Measurements from ENCODE around the gene SNURF. TPM values are rescaled to one million over a fixed set of nuclear protein-coding genes. Genes with fewer than 3 reads are reported as not detected.
"Not testable (repeated sequence)": the region's sequence is repeated elsewhere in the genome, so short reads cannot be mapped to it uniquely, and the experiment has no call there.

The SNURF gene
- total and polyA plus RNA-seq, 7 experiments from 2014 or later, result 4.9 to 53.3 (median 34.3) TPM

- ATAC-seq (no peak), DNase-seq (no peak)
- Histone ChIP-seq H3K27ac (ENCODE audit: low read depth, low read length) (no peak overlapping the region), H3K4me1 (ENCODE audit: control insufficient read depth in 2 of 2, insufficient read depth in 2 of 2, low read length in 2 of 2) (no peaks in the 10 kb centered on the region), H3K27me3 (ENCODE audit: control insufficient read depth in 2 of 2, insufficient read depth in 2 of 2, low read length in 2 of 2) (no peaks in the 10 kb centered on the region), H3K4me3 (ENCODE audit: low read length) (no peak overlapping the region), H3K36me3 (ENCODE audit: control insufficient read depth in 2 of 3, insufficient read depth in 3 of 3, low read length in 3 of 3) (peaks cover 15 to 66% (median 33%) of the 10 kb centered on the region in 3 experiments), H3K9me3 (ENCODE audit: control insufficient read depth in 2 of 3, low read length in 3 of 3) (peaks cover 0 to 44% (median 12%) of the 10 kb centered on the region in 3 experiments)
- no peaks in the 10 kb centered on the region for H3K27me3 Mint-ChIP-seq
- CTCF ChIA-PET, result interaction anchor here (0.7 kb wide), 1 partner anchor 477 kb away, joined by 3 read pairs; no protein-coding TSS in a partner anchor
- H3K9me3 Mint-ChIP-seq, result peaks cover 3 to 91% (median 54%) of the 10 kb centered on the region in 11 donors
- POLR2A ChIA-PET, result interaction anchor here (0.7 kb wide), 1 partner anchor 28 kb away, joined by 3 read pairs; no protein-coding TSS in a partner anchor
- intact Hi-C loops (cut with micrococcal nuclease), result no loop called here
- peaks cover 0 to 7% (median 4%) of the 10 kb centered on the region in 7 donors for H3K4me1 Mint-ChIP-seq
- peaks cover 17 to 82% (median 67%) of the 10 kb centered on the region in 5 donors for H3K36me3 Mint-ChIP-seq
- no peak overlapping the region for H3K27ac Mint-ChIP-seq
- H3K4me3 Mint-ChIP-seq, result no peak overlapping the region
These were observed 8.1 kb downstream of the SNURF start for GRCh38 chr15:24962880-24963279.

DNA sequence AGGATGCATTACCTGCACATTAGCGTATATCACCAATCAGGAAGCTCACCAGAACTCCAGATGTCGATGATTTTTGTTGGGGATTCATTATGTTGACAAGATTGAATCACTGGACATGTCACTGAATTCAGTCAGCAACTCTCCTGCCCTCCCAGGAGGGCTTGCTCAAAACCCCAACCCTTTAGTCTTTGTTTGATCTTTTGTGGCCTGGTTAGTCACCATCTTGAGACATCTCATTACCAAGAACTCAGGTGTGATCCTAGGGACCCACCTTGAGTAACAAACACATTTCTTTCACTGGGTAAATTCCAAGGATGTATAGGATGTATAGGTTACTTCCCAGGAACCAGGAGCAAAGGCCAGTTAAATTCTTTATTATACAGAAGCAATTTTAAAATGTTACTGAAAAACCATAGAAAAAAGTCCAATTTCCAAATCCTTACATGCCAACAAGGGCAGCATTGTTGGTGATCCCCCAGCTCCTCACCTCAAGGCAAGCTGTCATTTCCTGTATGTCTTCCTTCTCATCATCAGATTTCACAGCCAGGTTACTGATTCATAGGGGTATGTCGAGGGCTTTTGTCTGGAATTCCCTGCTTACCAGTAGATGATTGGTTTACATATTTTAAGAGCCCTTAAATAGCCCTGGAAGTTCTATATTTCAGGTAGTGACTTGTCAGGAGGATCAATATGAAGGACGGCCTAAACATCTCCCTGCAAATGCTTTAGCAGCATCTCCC, 11.7 kb downstream of the SNURF start:
- Histone ChIP-seq H3K4me3 (ENCODE audit: low read length) (peak overlapping the region; percentile 35), H3K27ac (ENCODE audit: low read depth, low read length) (no peak overlapping the region), H3K27me3 (ENCODE audit: control insufficient read depth in 2 of 2, insufficient read depth in 2 of 2, low read length in 2 of 2) (no peaks in the 10 kb centered on the region), H3K36me3 (ENCODE audit: control insufficient read depth in 2 of 3, insufficient read depth in 3 of 3, low read length in 3 of 3) (peaks cover 15 to 92% (median 44%) of the 10 kb centered on the region in 3 experiments), H3K4me1 (ENCODE audit: control insufficient read depth in 2 of 2, insufficient read depth in 2 of 2, low read length in 2 of 2) (no peaks in the 10 kb centered on the region), H3K9me3 (ENCODE audit: control insufficient read depth in 2 of 3, low read length in 3 of 3) (peaks cover 0 to 42% (median 9%) of the 10 kb centered on the region in 3 experiments)
- POLR2A ChIA-PET, result no interaction called here
- H3K27me3 Mint-ChIP-seq, result no peaks in the 10 kb centered on the region
- no peak overlapping the region for H3K4me3 Mint-ChIP-seq
- ATAC-seq (no peak), DNase-seq (no peak)
- peaks cover 18 to 86% (median 71%) of the 10 kb centered on the region in 5 donors for H3K36me3 Mint-ChIP-seq
- H3K27ac Mint-ChIP-seq, result no peak overlapping the region
- CTCF ChIA-PET, result no interaction called here
- peaks cover 3 to 89% (median 52%) of the 10 kb centered on the region in 11 donors for H3K9me3 Mint-ChIP-seq
- intact Hi-C loops (cut with micrococcal nuclease), result no loop called here
- no peaks in the 10 kb centered on the region for H3K4me1 Mint-ChIP-seq

GRCh38 chr15:24971052-24971451, 16.3 kb downstream of the SNURF start:
- ChIA-PET POLR2A (no interaction called here), CTCF (interaction anchor here (0.8 kb wide), 1 partner anchor 12 kb away, joined by 3 read pairs; no protein-coding TSS in a partner anchor)
- Histone ChIP-seq H3K27ac (ENCODE audit: low read depth, low read length) (no peak overlapping the region), H3K9me3 (ENCODE audit: control insufficient read depth in 2 of 3, low read length in 3 of 3) (peaks cover 0 to 69% (median 8%) of the 10 kb centered on the region in 3 experiments), H3K4me1 (ENCODE audit: control insufficient read depth in 2 of 2, insufficient read depth in 2 of 2, low read length in 2 of 2) (no peaks in the 10 kb centered on the region), H3K4me3 (ENCODE audit: low read length) (no peak overlapping the region), H3K27me3 (ENCODE audit: control insufficient read depth in 2 of 2, insufficient read depth in 2 of 2, low read length in 2 of 2) (no peaks in the 10 kb centered on the region), H3K36me3 (ENCODE audit: control insufficient read depth in 2 of 3, insufficient read depth in 3 of 3, low read length in 3 of 3) (peaks cover 11 to 87% (median 40%) of the 10 kb centered on the region in 3 experiments)
- Mint-ChIP-seq H3K27ac (no peak overlapping the region), H3K4me1 (peaks cover 0 to 5% (median 0%) of the 10 kb centered on the region in 7 donors), H3K9me3 (peaks cover 8 to 93% (median 54%) of the 10 kb centered on the region in 11 donors), H3K36me3 (peaks cover 21 to 86% (median 68%) of the 10 kb centered on the region in 5 donors), H3K4me3 (no peak overlapping the region), H3K27me3 (no peaks in the 10 kb centered on the region)
- no peak for DNase-seq
- ATAC-seq, result no peak
- intact Hi-C loops (cut with micrococcal nuclease), result no loop called here

DNA sequence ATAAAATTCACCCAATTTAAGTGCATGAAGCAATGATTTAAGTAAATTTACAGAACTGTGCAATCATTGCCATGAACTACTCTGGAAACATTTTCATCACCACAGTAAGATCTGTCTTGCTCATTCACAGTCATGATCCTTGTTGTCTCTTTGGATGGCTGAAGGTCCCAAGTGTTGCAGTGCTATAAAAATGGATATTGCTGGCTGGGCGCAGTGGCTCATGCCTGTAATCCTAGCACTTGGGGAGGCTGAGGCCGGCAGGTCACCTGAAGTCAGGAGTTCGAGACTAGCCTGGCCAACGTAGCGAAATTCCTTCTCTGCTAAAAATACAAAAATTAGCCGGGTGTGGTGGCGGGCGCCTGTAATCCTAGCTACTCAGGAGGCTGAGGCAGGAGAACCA, 17.0 kb downstream of the SNURF start:
- intact Hi-C loops (cut with micrococcal nuclease), result no loop called here
- Mint-ChIP-seq H3K36me3 (peaks cover 24 to 86% (median 68%) of the 10 kb centered on the region in 5 donors), H3K9me3 (peaks cover 10 to 93% (median 54%) of the 10 kb centered on the region in 11 donors), H3K27me3 (no peaks in the 10 kb centered on the region), H3K27ac (no peak overlapping the region), H3K4me1 (peaks cover 0 to 5% (median 0%) of the 10 kb centered on the region in 7 donors), H3K4me3 (no peak overlapping the region)
- ChIA-PET CTCF (interaction anchor here (0.8 kb wide), 1 partner anchor 13 kb away, joined by 3 read pairs; no protein-coding TSS in a partner anchor), POLR2A (no interaction called here)
- Histone ChIP-seq H3K4me1 (ENCODE audit: control insufficient read depth in 2 of 2, insufficient read depth in 2 of 2, low read length in 2 of 2) (no peaks in the 10 kb centered on the region), H3K9me3 (ENCODE audit: control insufficient read depth in 2 of 3, low read length in 3 of 3) (peaks cover 0 to 69% (median 11%) of the 10 kb centered on the region in 3 experiments), H3K27me3 (ENCODE audit: control insufficient read depth in 2 of 2, insufficient read depth in 2 of 2, low read length in 2 of 2) (no peaks in the 10 kb centered on the region), H3K4me3 (ENCODE audit: low read length) (no peak overlapping the region), H3K27ac (ENCODE audit: low read depth, low read length) (no peak overlapping the region), H3K36me3 (ENCODE audit: control insufficient read depth in 2 of 3, insufficient read depth in 3 of 3, low read length in 3 of 3) (peaks cover 6 to 87% (median 39%) of the 10 kb centered on the region in 3 experiments)
- ATAC-seq, result no peak
- no peak for DNase-seq

DNA sequence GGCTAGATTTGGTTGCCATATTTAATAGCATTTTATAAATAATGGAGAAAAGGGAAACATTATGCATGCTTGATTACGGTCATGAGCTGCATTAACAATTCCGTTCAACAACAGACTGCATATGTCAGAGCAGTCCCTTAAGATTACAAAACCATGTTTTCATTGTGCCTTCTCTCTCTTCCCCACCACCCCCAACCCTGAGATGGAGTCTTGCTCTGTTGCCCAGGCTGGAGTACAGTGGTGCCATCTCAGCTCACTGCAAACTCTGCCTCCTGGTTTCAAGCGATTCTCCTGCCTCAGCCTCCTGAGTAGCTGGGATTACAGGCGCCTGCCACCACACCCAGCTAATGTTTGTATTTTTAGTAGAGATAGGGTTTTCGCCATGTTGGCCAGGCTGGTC, 17.9 kb downstream of the SNURF start:
- H3K4me1 Mint-ChIP-seq; H3K4me3 ChIP-seq (ENCODE audit: low read length); intact Hi-C loops (cut with micrococcal nuclease); H3K27me3 Mint-ChIP-seq; DNase-seq; H3K4me1 ChIP-seq (ENCODE audit: control insufficient read depth in 2 of 2, insufficient read depth in 2 of 2, low read length in 2 of 2); H3K27me3 ChIP-seq (ENCODE audit: control insufficient read depth in 2 of 2, insufficient read depth in 2 of 2, low read length in 2 of 2); H3K4me3 Mint-ChIP-seq; ATAC-seq; H3K27ac Mint-ChIP-seq; H3K27ac ChIP-seq (ENCODE audit: low read depth, low read length); CTCF ChIA-PET: not testable (repeated sequence)
- Histone ChIP-seq H3K9me3 (ENCODE audit: control insufficient read depth in 2 of 3, low read length in 3 of 3) (peaks cover 0 to 74% (median 11%) of the 10 kb centered on the region in 3 experiments), H3K36me3 (ENCODE audit: control insufficient read depth in 2 of 3, insufficient read depth in 3 of 3, low read length in 3 of 3) (peaks cover 0 to 88% (median 39%) of the 10 kb centered on the region in 3 experiments)
- peaks cover 30 to 88% (median 69%) of the 10 kb centered on the region in 5 donors for H3K36me3 Mint-ChIP-seq
- H3K9me3 Mint-ChIP-seq, result peaks cover 10 to 95% (median 57%) of the 10 kb centered on the region in 11 donors
- POLR2A ChIA-PET, result interaction anchor here (0.7 to 1.1 kb wide), 2 partner anchors 9 to 16 kb away, joined by 3 to 7 read pairs; no protein-coding TSS in a partner anchor

DNA sequence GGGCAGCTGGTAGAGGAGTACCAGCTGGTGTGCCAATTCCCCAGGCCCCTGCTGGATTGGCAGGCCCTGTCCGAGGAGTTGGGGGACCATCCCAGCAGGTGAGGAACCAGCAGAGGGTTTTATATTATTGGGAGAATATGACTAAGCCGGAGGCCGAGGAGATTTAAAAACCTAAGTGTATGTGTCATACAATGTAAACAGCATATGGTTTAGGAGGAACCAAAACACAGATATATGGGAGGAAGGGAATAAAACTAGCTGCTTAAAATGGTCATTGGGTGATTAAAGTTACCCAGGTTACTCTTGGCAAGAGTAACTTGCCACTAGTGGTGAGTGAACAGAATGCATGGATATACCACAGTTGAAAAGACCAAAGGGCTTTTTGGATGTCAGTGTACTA, 22.1 kb downstream of the SNURF start:
- intact Hi-C loops (cut with micrococcal nuclease), result no loop called here
- Mint-ChIP-seq H3K9me3 (peaks cover 14 to 95% (median 70%) of the 10 kb centered on the region in 11 donors), H3K27me3 (no peaks in the 10 kb centered on the region), H3K36me3 (peaks cover 32 to 87% (median 77%) of the 10 kb centered on the region in 5 donors), H3K27ac (no peak overlapping the region), H3K4me3 (no peak overlapping the region), H3K4me1 (peaks cover 0 to 5% (median 0%) of the 10 kb centered on the region in 7 donors)
- H3K27me3 ChIP-seq (ENCODE audit: control insufficient read depth in 2 of 2, insufficient read depth in 2 of 2, low read length in 2 of 2), result no peaks in the 10 kb centered on the region
- DNase-seq (no peak), ATAC-seq (no peak)
- no peak overlapping the region for H3K27ac ChIP-seq (ENCODE audit: low read depth, low read length)
- H3K36me3 ChIP-seq (ENCODE audit: control insufficient read depth in 2 of 3, insufficient read depth in 3 of 3, low read length in 3 of 3), result peaks cover 11 to 86% (median 48%) of the 10 kb centered on the region in 3 experiments
- H3K9me3 ChIP-seq (ENCODE audit: control insufficient read depth in 2 of 3, low read length in 3 of 3), result peaks cover 0 to 85% (median 24%) of the 10 kb centered on the region in 3 experiments
- no peak overlapping the region for H3K4me3 ChIP-seq (ENCODE audit: low read length)
- H3K4me1 ChIP-seq (ENCODE audit: control insufficient read depth in 2 of 2, insufficient read depth in 2 of 2, low read length in 2 of 2), result no peaks in the 10 kb centered on the region
- POLR2A ChIA-PET, result no interaction called here
- CTCF ChIA-PET, result no interaction called here

Data from naive thymus-derived CD4-positive, alpha-beta T cell (primary cell).